ENCODE data around the gene MARCHF6. TPM values are rescaled to one million over a fixed set of nuclear protein-coding genes. Genes with fewer than 3 reads are reported as not detected.

MARCHF6 gene
- total and polyA plus RNA-seq, 3 donors from 2014 or later: 120 to 153 (median 136) TPM

GRCh38 chr5:10376544-10376943, 23.0 kb downstream of the MARCHF6 start:
- no peak for DNase-seq
- peaks cover 16% of the 10 kb centered on the region for H3K4me1 ChIP-seq
- H3K4me3 ChIP-seq: no peak overlapping the region
- intact Hi-C loops (cut with DNase I; ENCODE audit: low total_unique reads): no loop called here
- H3K36me3 ChIP-seq (ENCODE audit: low read depth, missing control alignments): no peaks in the 10 kb centered on the region
- H3K27me3 ChIP-seq: no peaks in the 10 kb centered on the region
- TF ChIP-seq CTCF (IDR thresholded peaks at IDR 0.05): no peak
- no peak for TF ChIP-seq POLR2A (IDR thresholded peaks at IDR 0.05)
- H3K27ac ChIP-seq: no peak overlapping the region
- no peaks in the 10 kb centered on the region for H3K9me3 ChIP-seq
- 51 to 76% methylated on average over 8 to 11 of the region's 11 CpGs for WGBS, 2 donors

GRCh38 chr5:10377081-10377480, 23.6 kb downstream of the MARCHF6 start:
- TF ChIP-seq POLR2A (IDR thresholded peaks at IDR 0.05): no peak
- no peak for TF ChIP-seq CTCF (IDR thresholded peaks at IDR 0.05)
- no peaks in the 10 kb centered on the region for H3K36me3 ChIP-seq (ENCODE audit: low read depth, missing control alignments)
- H3K9me3 ChIP-seq: no peaks in the 10 kb centered on the region
- H3K4me3 ChIP-seq: no peak overlapping the region
- H3K4me1 ChIP-seq: peaks cover 16% of the 10 kb centered on the region
- H3K27me3 ChIP-seq: no peaks in the 10 kb centered on the region
- no peak overlapping the region for H3K27ac ChIP-seq
- intact Hi-C loops (cut with DNase I; ENCODE audit: low total_unique reads): no loop called here
- 65% methylated on average over 5 of the region's 5 CpGs for WGBS, 2 donors
- DNase-seq: no peak

- WGBS, 2 donors: 91 to 96% methylated on average over 4 of the region's 4 CpGs
- Histone ChIP-seq H3K4me3 (no peak overlapping the region), H3K4me1 (peaks cover 7% of the 10 kb centered on the region), H3K36me3 (ENCODE audit: low read depth, missing control alignments) (no peaks in the 10 kb centered on the region), H3K27ac (no peak overlapping the region), H3K27me3 (no peaks in the 10 kb centered on the region), H3K9me3 (no peaks in the 10 kb centered on the region)
- DNase-seq: no peak
- intact Hi-C loops (cut with DNase I; ENCODE audit: low total_unique reads): no loop called here
- TF ChIP-seq CTCF (IDR thresholded peaks at IDR 0.05): no peak
- no peak for TF ChIP-seq POLR2A (IDR thresholded peaks at IDR 0.05)
Measured at GRCh38 chr5:10381803-10382202, 28.3 kb downstream of the MARCHF6 start.

- intact Hi-C loops (cut with DNase I; ENCODE audit: low total_unique reads): no loop called here
- H3K9me3 ChIP-seq: no peaks in the 10 kb centered on the region
- 86 to 91% methylated on average over 3 of the region's 3 CpGs for WGBS, 2 donors
- no peak overlapping the region for H3K4me3 ChIP-seq
- no peaks in the 10 kb centered on the region for H3K27me3 ChIP-seq
- no peak for DNase-seq
- no peaks in the 10 kb centered on the region for H3K4me1 ChIP-seq
- H3K36me3 ChIP-seq (ENCODE audit: low read depth, missing control alignments): no peaks in the 10 kb centered on the region
- H3K27ac ChIP-seq: no peak overlapping the region
- no peak for TF ChIP-seq POLR2A (IDR thresholded peaks at IDR 0.05)
- TF ChIP-seq CTCF (IDR thresholded peaks at IDR 0.05): no peak
Measured at GRCh38 chr5:10384483-10384882, 31.0 kb downstream of the MARCHF6 start.

GRCh38 chr5:10387690-10388089, 34.2 kb downstream of the MARCHF6 start:
- no peak for TF ChIP-seq POLR2A (IDR thresholded peaks at IDR 0.05)
- no peak for TF ChIP-seq CTCF (IDR thresholded peaks at IDR 0.05)
- Histone ChIP-seq H3K9me3 (no peaks in the 10 kb centered on the region), H3K27ac (no peak overlapping the region), H3K27me3 (no peaks in the 10 kb centered on the region), H3K4me1 (no peaks in the 10 kb centered on the region), H3K36me3 (ENCODE audit: low read depth, missing control alignments) (no peaks in the 10 kb centered on the region), H3K4me3 (no peak overlapping the region)
- 84 to 89% methylated on average over 4 of the region's 4 CpGs for WGBS, 2 donors
- DNase-seq: no peak
- intact Hi-C loops (cut with DNase I; ENCODE audit: low total_unique reads): no loop called here
